Jurkat, Clone E6-1 (cell line): ENCODE results near the gene MYH9.
"Not testable (repeated sequence)": the region's sequence is repeated elsewhere in the genome, so short reads cannot be mapped to it uniquely, and the experiment has no call there.

Source experiments
- DNase-seq: peaks from one replicate; pipeline ENCODE4 v3.0.0-alpha.2; 2011; ENCODE audit warnings: low read depth, low spot score
- H3K4me3 ChIP-seq: 2 replicates; pipeline ENCODE4 v1.5.1; 2011; ENCODE audit warnings: mild to moderate bottlenecking, low read length, control low read depth, moderate library complexity

The MYH9 gene

GRCh38 chr22:36263886-36264664 lies 123.7 kb downstream of the MYH9 start:
- H3K4me3 ChIP-seq, DNase-seq: not testable (repeated sequence)

GRCh38 chr22:36263216-36263673 lies 124.5 kb downstream of the MYH9 start:
- DNase-seq = not testable (repeated sequence)

GRCh38 chr22:36262307-36262706 lies 125.5 kb downstream of the MYH9 start:
- not testable (repeated sequence) for DNase-seq, H3K4me3 ChIP-seq

More at GRCh38 chr22:36263216-36263673, 124.5 kb downstream of the MYH9 start:
- H3K4me3 ChIP-seq = not testable (repeated sequence)

- not testable (repeated sequence) for DNase-seq, H3K4me3 ChIP-seq
Measured at GRCh38 chr22:36261675-36262074, 126.1 kb downstream of the MYH9 start.

GRCh38 chr22:36259615-36260300 lies 128.0 kb downstream of the MYH9 start:
- no peak overlapping the region for H3K4me3 ChIP-seq
- DNase-seq = no peak

GRCh38 chr22:36258701-36259614 lies 128.8 kb downstream of the MYH9 start:
- no peak for DNase-seq

GRCh38 chr22:36257948-36258670 lies 129.7 kb downstream of the MYH9 start:
- DNase-seq = no peak
- H3K4me3 ChIP-seq = no peak overlapping the region

More at GRCh38 chr22:36258701-36259614, 128.8 kb downstream of the MYH9 start:
- H3K4me3 ChIP-seq = no peak overlapping the region

GRCh38 chr22:36257308-36257707 lies 130.5 kb downstream of the MYH9 start:
- H3K4me3 ChIP-seq = no peak overlapping the region
- no peak for DNase-seq

- DNase-seq = no peak
- H3K4me3 ChIP-seq = no peak overlapping the region
Measured at GRCh38 chr22:36256478-36256877, 131.3 kb downstream of the MYH9 start.

GRCh38 chr22:36255572-36255971 lies 132.2 kb downstream of the MYH9 start:
- not testable (repeated sequence) for H3K4me3 ChIP-seq, DNase-seq

GRCh38 chr22:36253523-36254490 lies 134.0 kb downstream of the MYH9 start:
- H3K4me3 ChIP-seq = peak overlapping the region; percentile 45
- no peak for DNase-seq

- peak; percentile 39 for DNase-seq
- H3K4me3 ChIP-seq = peak within 1 kb of the TSS; percentile 45
Measured at GRCh38 chr22:36252754-36253522, 134.8 kb downstream of the MYH9 start, which contains the start of gene APOL1. Gene APOL1 (plus strand): TSS chr22:36253133. CDS start chr22:36254956, 1,823 bp downstream.

- not testable (repeated sequence) for H3K4me3 ChIP-seq, DNase-seq
Measured at GRCh38 chr22:36251979-36252608, 135.7 kb downstream of the MYH9 start.

GRCh38 chr22:36250292-36250960 lies 137.3 kb downstream of the MYH9 start:
- not testable (repeated sequence) for DNase-seq, H3K4me3 ChIP-seq

- no peak overlapping the region for H3K4me3 ChIP-seq
- no peak for DNase-seq
Measured at GRCh38 chr22:36249160-36249559, 138.6 kb downstream of the MYH9 start.

GRCh38 chr22:36247955-36248354 lies 139.8 kb downstream of the MYH9 start:
- H3K4me3 ChIP-seq = no peak overlapping the region
- no peak for DNase-seq
